ENCODE data around the gene CCSER2. TPM values are rescaled to one million over a fixed set of nuclear protein-coding genes. Genes with fewer than 3 reads are reported as not detected.
A peak's percentile ranks its signal among the peaks of the same experiment; 100 is the strongest.

CCSER2 gene
- total RNA-seq, 2 experiments from 2014 or later = 56.9 to 57.5 TPM

DNA sequence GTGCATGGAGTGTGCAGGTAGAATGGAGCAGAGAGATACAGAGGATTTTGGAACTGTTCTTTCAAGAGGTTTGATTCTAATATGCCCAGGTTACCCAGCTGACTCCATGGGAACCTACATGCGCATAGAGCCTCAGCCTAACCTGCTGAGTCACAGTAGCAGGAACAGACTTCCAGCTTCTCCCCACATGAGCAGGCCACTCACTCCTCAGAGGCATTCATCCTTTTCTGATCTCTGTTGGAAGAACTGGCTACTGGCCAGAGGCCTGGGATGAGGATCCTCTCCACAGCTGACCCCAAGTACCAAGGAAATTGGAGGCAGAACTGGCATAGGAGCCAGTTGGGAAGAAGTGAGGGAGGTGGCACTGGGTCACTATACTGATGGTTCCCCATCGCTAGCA, 17.9 kb upstream of the CCSER2 start:
- Mint-ChIP-seq H3K4me3 (no peak overlapping the region), H3K27me3 (peaks cover 5% of the 10 kb centered on the region), H3K27ac (no peak overlapping the region), H3K4me1 (ENCODE audit: low read depth) (peaks cover 45% of the 10 kb centered on the region), H3K9me3 (no peaks in the 10 kb centered on the region), H3K36me3 (ENCODE audit: low read depth) (peaks cover 1% of the 10 kb centered on the region)
- DNase-seq (no peak), ATAC-seq (no peak)
- POLR2A ChIA-PET = interaction anchor here (0.6 to 2.1 kb wide), 2 partner anchors 12 to 18 kb away, joined by 4 to 6 read pairs; partner anchors contain the start of gene CCSER2
- CTCF ChIA-PET = interaction anchor here (1.7 to 3.3 kb wide), 3 partner anchors 43 to 230 kb away, joined by 4 to 10 read pairs (median 7); no protein-coding TSS in a partner anchor
- intact Hi-C loops (cut with micrococcal nuclease) = no loop called here
- TF ChIP-seq, protein P1, sequence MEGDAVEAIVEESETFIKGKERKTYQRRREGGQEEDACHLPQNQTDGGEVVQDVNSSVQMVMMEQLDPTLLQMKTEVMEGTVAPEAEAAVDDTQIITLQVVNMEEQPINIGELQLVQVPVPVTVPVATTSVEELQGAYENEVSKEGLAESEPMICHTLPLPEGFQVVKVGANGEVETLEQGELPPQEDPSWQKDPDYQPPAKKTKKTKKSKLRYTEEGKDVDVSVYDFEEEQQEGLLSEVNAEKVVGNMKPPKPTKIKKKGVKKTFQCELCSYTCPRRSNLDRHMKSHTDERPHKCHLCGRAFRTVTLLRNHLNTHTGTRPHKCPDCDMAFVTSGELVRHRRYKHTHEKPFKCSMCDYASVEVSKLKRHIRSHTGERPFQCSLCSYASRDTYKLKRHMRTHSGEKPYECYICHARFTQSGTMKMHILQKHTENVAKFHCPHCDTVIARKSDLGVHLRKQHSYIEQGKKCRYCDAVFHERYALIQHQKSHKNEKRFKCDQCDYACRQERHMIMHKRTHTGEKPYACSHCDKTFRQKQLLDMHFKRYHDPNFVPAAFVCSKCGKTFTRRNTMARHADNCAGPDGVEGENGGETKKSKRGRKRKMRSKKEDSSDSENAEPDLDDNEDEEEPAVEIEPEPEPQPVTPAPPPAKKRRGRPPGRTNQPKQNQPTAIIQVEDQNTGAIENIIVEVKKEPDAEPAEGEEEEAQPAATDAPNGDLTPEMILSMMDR (IDR thresholded peaks at IDR 0.05) = no peak

DNA sequence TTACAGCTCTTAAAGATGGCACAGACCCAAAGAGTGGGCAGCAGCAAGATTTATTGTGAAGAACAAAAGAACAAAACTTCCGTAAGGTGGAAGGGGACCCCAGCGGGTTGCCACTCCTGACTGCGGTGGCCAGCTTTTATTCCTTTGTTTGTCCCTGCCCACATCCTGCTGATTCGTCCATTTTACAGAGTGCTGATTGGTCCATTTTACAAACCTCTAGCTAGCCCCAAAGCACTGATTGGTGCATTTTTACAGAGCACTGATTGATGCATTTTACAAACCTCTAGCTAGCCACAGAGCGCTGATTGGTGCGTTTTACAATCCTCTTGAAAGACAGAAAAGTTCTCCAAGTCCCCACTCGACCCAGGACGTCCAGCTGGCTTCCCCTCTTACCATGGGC, 16.8 kb upstream of the CCSER2 start:
- H3K27ac Mint-ChIP-seq = no peak overlapping the region
- peaks cover 1% of the 10 kb centered on the region for H3K36me3 Mint-ChIP-seq (ENCODE audit: low read depth)
- DNase-seq (no peak), ATAC-seq (no peak)
- CTCF ChIA-PET = interaction anchor here (1.2 to 3.3 kb wide), 4 partner anchors 41 to 229 kb away, joined by 3 to 10 read pairs (median 6); no protein-coding TSS in a partner anchor
- intact Hi-C loops (cut with micrococcal nuclease) = no loop called here
- H3K4me3 Mint-ChIP-seq = no peak overlapping the region
- TF ChIP-seq, protein P1 (IDR thresholded peaks at IDR 0.05) = no peak
- H3K9me3 Mint-ChIP-seq = no peaks in the 10 kb centered on the region
- H3K4me1 Mint-ChIP-seq (ENCODE audit: low read depth) = peaks cover 42% of the 10 kb centered on the region
- POLR2A ChIA-PET = interaction anchor here (2.1 kb wide), 1 partner anchor 17 kb away, joined by 6 read pairs; the partner anchor contains the start of gene CCSER2
- H3K27me3 Mint-ChIP-seq = peaks cover 2% of the 10 kb centered on the region

DNA sequence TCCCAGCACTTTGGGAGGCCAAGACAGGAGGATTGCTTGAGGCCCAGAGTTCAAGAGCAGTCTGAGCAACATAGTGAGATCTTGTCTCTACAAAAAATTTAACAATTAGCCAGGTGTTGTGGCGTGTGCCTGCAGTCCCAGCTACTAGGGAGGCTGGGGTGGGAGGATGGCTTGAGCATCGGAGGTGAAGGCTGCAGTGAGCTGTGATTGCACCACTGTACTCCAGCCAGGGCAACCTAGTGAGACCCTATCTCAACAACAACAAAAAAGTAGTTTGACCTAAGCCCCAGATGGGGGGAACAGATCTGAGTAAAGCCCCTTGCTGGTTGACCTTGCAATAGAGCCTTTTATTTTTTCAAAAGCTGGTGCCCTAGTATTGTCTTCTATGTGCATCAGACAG, 15.6 kb upstream of the CCSER2 start:
- Mint-ChIP-seq H3K9me3 (no peaks in the 10 kb centered on the region), H3K36me3 (ENCODE audit: low read depth) (no peaks in the 10 kb centered on the region), H3K4me1 (ENCODE audit: low read depth) (peaks cover 39% of the 10 kb centered on the region), H3K27me3 (peaks cover 2% of the 10 kb centered on the region), H3K4me3 (no peak overlapping the region), H3K27ac (no peak overlapping the region)
- ChIA-PET POLR2A (interaction anchor here (1.7 kb wide), 1 partner anchor 15 kb away, joined by 4 read pairs; the partner anchor contains the start of gene CCSER2), CTCF (no interaction called here)
- intact Hi-C loops (cut with micrococcal nuclease) = no loop called here
- DNase-seq = no peak
- ATAC-seq = no peak
- TF ChIP-seq, protein P1 (IDR thresholded peaks at IDR 0.05) = no peak

DNA sequence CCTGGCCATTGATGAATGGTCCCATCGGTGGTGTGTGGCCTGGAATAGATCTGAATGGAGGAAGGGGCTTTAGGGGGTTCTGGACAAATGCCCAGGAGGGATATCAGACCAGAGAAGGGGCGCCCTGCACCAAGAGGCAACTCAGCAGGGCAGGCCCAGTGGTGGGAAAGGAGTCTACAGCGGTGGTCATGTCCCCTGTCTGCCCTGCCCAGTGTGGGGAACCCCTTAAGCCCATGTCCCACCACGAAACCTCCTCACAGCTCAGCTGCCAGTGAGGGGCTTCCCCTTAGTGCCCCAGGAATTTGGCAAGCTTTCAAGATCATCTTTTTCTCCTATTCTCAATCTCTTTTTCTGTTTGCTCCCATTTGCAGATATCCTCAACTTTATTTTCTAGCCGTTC, 14.1 kb upstream of the CCSER2 start:
- TF ChIP-seq, protein P1 (IDR thresholded peaks at IDR 0.05) = no peak
- peak; percentile 22 for DNase-seq
- H3K4me3 Mint-ChIP-seq = no peak overlapping the region
- H3K9me3 Mint-ChIP-seq = no peaks in the 10 kb centered on the region
- ATAC-seq = peak; percentile 62
- H3K27ac Mint-ChIP-seq = no peak overlapping the region
- CTCF ChIA-PET = no interaction called here
- intact Hi-C loops (cut with micrococcal nuclease) = no loop called here
- peaks cover 2% of the 10 kb centered on the region for H3K27me3 Mint-ChIP-seq
- H3K4me1 Mint-ChIP-seq (ENCODE audit: low read depth) = peaks cover 25% of the 10 kb centered on the region
- POLR2A ChIA-PET = interaction anchor here (0.5 kb wide), 1 partner anchor 14 kb away, joined by 4 read pairs; the partner anchor contains the start of gene CCSER2
- H3K36me3 Mint-ChIP-seq (ENCODE audit: low read depth) = no peaks in the 10 kb centered on the region

DNA sequence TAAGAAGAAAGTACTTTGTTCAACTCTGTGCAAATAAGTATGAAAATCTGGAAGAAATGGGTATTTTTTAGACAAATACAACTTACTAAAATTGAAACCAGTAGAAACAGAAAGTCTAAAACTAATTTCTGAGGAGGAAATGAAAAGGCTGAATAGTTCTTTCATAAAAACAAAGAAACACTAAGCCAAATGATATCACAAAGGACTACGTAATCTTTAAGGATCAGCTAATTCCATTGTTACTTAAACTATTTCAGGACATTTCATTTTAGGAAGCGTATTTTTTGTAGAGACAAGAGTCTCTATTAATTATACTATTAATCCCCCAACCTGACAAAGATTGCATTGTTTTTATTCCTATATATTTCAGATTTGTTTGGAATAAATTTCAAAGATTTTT, 11.2 kb upstream of the CCSER2 start:
- Mint-ChIP-seq H3K9me3 (no peaks in the 10 kb centered on the region), H3K27me3 (no peaks in the 10 kb centered on the region), H3K27ac (no peak overlapping the region), H3K4me3 (no peak overlapping the region), H3K36me3 (ENCODE audit: low read depth) (no peaks in the 10 kb centered on the region), H3K4me1 (ENCODE audit: low read depth) (peaks cover 21% of the 10 kb centered on the region)
- ChIA-PET CTCF (interaction anchor here (1.1 to 1.7 kb wide), 3 partner anchors 12 to 224 kb away, joined by 3 to 7 read pairs (median 6); partner anchors contain the start of gene CCSER2), POLR2A (interaction anchor here (1.1 kb wide), 1 partner anchor 14 kb away, joined by 3 read pairs; no protein-coding TSS in a partner anchor)
- DNase-seq = no peak
- TF ChIP-seq, protein P1 (IDR thresholded peaks at IDR 0.05) = no peak
- no peak for ATAC-seq
- intact Hi-C loops (cut with micrococcal nuclease) = no loop called here

All from activated CD8-positive, alpha-beta T cell treated with anti-CD3 and anti-CD28 coated beads for 36 hours (primary cell).